ENCODE measurements around the gene SSX4B.
"Not testable (repeated sequence)": the region's sequence is repeated elsewhere in the genome, so short reads cannot be mapped to it uniquely, and the experiment has no call there.

The SSX4B gene

GRCh38 chrX:48411860-48412259 lies at the start of gene SSX4B:
Gene SSX4B, minus strand, starts transcription at chrX:48411960. Its CDS starts 588 bp downstream, at chrX:48411372.
- DNase-seq: not testable (repeated sequence)

GRCh38 chrX:48460606-48461005 lies 48.8 kb upstream of the SSX4B start:
- peak; percentile 33 for DNase-seq

- DNase-seq: no peak
These were observed 48.3 kb upstream of the SSX4B start for GRCh38 chrX:48460031-48460430.

GRCh38 chrX:48459483-48459882 lies 47.7 kb upstream of the SSX4B start:
- DNase-seq: peak; percentile 12

- DNase-seq: peak; percentile 43
These were observed 47.0 kb upstream of the SSX4B start for GRCh38 chrX:48458711-48459110.

GRCh38 chrX:48456628-48457331 lies 45.0 kb upstream of the SSX4B start:
- peak; percentile 23 for DNase-seq

- DNase-seq: peak; percentile 45
These were observed 39.9 kb upstream of the SSX4B start for GRCh38 chrX:48451708-48452107.

GRCh38 chrX:48450076-48450475 lies 38.3 kb upstream of the SSX4B start:
- DNase-seq: no peak

GRCh38 chrX:48447201-48447600 lies 35.4 kb upstream of the SSX4B start:
- not testable (repeated sequence) for DNase-seq

- peak; percentile 26 for DNase-seq
These were observed 22.0 kb upstream of the SSX4B start for GRCh38 chrX:48433713-48434112.

GRCh38 chrX:48430166-48430565 lies 18.4 kb upstream of the SSX4B start:
- DNase-seq: not testable (repeated sequence)

- peak; percentile 32 for DNase-seq
These were observed 17.8 kb upstream of the SSX4B start for GRCh38 chrX:48429606-48430005.

- not testable (repeated sequence) for DNase-seq
These were observed 15.4 kb upstream of the SSX4B start for GRCh38 chrX:48427027-48427716.

GRCh38 chrX:48397825-48398224 lies 13.9 kb downstream of the SSX4B start:
- DNase-seq: not testable (repeated sequence)

- DNase-seq: not testable (repeated sequence)
These were observed 14.8 kb downstream of the SSX4B start for GRCh38 chrX:48396931-48397330.

- not testable (repeated sequence) for DNase-seq
These were observed 28.5 kb downstream of the SSX4B start, which contains the start of gene SSX4 for GRCh38 chrX:48383239-48383638. Gene SSX4, plus strand, starts transcription at chrX:48383539. Its CDS starts 515 bp downstream, at chrX:48384054.

- DNase-seq: not testable (repeated sequence)
These were observed 41.4 kb downstream of the SSX4B start for GRCh38 chrX:48370408-48370807.

- not testable (repeated sequence) for DNase-seq
These were observed 43.9 kb downstream of the SSX4B start for GRCh38 chrX:48367717-48368408.

- not testable (repeated sequence) for DNase-seq
These were observed 52.5 kb downstream of the SSX4B start for GRCh38 chrX:48359281-48359680.

GRCh38 chrX:48357681-48358080 lies 54.1 kb downstream of the SSX4B start:
- no peak for DNase-seq

- DNase-seq: not testable (repeated sequence)
These were observed 55.3 kb downstream of the SSX4B start, which contains the start of gene SSX3 for GRCh38 chrX:48356315-48357094. Gene SSX3, minus strand, starts transcription at chrX:48356703. Its CDS starts 1,454 bp downstream, at chrX:48355249.

Measured in islet precursor cell (in vitro differentiated cells).